OCI-M1 (cell line): ENCODE results near the gene RASGEF1C.

Source experiments
- DNase-seq: peaks from one replicate; lab custom pipeline; 2025; lab: John Stamatoyannopoulos, UW

The RASGEF1C gene

DNA sequence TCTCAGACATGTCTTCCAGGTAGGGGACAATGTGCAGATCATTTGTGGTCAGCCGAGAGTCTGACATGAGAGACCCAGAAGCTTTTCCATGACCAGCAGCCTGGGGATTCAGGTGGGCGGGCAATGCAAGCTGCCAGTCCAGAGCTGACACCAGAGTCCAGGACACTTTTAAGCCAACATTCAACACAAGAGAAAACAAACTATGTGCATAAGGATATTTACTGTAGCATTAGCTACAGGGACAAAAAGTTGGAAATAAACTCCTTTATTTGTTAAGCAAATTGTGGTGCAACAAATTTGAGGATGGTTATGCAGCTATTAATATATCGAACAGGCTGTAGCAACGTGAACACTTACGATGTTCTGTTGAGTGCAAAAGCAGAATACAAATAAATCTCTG is 127.5 kb downstream of the RASGEF1C start:
- DNase-seq = no peak

DNA sequence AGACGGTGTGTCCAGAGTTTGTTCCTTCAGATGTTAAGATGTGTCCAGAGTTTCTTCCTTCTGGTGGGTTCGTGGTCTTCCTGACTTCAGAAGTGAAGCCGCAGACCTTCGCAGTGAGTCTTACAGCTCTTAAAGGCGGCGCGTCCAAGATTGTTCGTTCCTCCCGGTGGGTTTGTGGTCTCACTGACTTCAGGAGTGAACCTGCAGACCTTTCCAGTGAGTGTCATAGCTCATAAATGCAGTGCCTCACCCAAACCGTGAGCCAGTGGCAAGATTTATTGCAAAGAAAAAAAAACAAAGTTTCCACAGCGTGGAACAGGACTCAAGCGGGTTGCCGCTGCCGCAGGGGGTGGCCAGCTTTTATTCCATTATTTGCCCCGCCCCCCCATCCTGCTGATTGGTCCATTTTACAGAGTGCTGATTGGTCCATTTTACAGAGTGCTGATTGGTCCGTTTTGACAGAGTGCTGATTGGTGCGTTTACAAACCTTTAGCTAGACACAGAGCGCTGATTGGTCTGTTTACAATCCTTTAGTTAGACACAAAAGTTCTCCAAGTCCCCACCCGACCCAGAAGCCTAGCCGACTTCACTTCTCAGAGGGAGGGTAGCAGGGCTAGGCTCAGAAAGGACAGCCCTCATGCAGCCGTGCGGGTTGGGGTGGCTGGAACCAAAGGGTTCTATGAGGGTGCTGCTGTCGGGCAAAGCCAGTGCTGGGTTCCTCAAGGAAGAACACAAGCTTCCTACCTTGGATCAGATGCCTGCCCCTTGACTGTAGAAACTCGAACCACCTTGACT is 128.3 kb downstream of the RASGEF1C start:
- no peak for DNase-seq

DNA sequence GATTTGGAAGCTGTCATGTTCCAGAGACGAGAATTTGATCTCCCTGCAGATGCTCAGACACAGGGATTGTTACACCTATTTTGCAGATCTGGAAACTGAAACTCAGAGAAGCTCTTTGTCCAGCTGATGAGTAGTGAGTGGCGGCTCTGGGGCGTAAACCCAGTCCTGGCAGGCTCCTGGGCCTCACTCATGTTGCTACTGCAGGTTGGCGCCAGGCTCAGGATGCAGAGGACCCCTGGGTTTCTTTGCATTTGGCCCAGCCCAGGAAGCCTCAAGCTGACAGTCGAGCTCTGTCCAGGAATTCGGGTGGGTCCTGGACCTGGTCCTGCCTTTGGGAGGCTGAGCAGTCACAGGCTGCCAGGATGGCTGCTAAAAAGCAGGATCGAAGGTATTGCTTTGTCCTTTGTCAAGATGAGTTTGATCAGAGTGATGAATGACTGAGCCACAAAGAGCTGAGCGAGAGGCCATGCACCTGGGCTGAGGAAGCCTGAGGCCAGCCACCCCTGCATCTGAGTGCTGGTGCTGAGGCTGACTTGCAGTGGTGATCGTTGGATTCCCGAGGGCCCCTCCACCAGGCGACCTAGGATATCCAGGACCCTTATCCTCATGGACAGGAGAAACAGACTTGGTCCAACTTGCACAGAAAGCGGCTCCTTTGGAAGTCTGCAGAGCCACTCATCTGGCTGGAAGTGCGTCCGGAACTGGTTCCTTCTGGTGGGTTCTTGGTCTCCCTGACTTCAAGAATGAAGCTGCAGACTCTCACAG is 129.1 kb downstream of the RASGEF1C start:
- DNase-seq = no peak

DNA sequence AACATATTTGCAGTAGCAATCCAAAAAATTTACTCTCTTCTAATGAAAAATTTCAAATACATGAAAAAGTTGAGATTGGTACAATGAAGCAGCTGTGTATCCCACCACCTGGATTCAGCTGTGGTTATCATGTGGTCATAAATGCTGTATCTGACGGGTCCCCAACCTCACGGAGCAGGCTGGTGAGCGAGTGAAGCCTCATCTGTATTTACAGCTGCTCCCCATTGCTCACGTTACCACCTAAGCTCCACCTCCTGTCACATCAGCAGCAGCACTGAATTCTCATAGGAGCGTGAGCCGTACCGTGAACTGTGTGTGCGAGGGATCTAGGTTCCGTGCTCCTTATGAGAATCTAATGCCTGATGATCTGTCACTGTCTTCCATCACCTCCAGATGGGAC is 130.7 kb downstream of the RASGEF1C start:
- DNase-seq = no peak

DNA sequence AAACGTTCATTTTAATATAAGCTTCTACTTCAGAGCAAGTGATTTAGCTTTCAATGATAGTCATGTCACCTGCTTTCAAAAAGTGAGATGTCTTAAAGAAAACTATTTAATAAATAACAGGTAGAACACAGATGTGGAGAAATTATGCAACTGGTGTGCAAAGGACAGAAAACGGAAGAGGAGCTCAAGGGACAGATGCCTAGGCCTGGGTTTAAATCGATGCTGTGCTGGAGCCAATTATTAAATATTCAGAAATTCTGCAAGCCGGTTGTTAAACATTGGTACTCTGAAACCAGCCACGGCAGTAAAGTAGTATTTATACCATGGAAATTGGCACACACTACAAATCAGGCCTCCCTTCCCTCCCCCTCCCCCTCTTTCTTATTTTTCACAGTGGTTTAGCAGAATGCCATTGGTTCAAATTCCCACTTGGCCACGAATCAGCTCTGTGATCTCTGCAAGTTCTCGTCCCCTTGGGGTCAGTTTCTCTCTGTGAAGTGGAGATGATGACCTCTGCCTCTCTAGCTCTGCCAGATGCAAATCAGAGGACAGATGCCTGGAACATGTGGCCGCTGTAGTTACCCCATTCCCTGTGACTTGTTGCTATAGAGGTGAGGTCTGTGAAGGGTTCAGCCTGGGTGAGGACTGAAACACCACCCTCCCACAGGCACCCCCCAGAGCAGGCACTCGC is 131.3 kb downstream of the RASGEF1C start:
- DNase-seq = no peak

DNA sequence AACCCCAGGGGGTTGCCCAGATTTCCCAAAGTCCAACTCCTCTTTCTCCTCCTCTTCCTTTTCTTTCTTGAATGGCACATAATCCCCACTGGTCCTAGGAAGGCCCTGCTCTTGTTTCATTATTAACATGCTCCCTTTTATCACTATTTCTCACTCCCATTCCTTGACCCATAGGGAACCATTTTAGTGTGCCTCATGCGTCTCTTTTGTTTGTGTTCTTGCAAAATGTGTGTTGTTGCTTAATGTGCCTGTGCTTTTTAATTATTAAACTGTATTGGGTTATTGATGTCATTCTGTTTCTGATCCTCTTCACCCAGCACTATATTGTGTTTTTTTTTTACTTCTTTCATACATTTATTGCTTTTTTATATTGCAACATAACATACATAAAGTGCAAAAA is 133.3 kb downstream of the RASGEF1C start:
- no peak for DNase-seq

DNA sequence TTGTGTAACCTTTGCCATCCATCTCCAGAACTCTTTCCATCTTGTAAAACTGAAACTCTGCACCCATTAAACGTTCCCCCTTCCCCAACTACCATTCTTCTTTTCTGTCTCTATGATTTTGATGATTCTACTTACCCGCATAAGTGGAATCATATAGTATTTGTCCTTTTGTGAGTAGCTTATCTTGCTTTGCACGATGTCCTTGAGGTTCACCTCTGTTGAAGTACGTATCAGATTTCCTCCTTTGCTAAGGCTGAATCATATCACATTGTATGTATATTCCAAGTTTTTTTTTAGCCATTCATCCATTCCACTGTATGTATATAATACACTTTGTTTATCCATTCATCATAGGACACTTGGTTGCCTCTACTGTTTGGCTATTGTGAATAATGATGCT is 134.5 kb downstream of the RASGEF1C start:
- DNase-seq = no peak

DNA sequence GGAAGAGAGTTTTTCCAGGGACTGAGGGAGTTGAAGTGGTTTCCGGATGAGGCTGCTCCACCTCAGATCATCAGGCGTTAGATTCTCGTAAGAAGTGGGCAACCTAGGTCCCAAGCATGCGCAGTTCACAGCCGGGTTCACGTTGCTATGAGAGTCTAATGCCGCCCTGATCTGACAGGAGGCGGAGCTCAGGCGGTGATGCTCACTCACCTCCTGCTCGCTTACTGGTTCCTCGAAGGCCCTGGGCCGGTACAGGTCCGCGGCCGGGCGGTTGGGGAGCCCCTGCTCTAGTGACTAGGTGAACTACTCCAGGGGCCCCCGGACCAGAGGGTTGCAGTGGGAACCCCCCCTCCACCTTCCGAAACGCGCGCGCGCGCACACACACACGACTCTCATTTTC is 136.5 kb downstream of the RASGEF1C start:
- no peak for DNase-seq

DNA sequence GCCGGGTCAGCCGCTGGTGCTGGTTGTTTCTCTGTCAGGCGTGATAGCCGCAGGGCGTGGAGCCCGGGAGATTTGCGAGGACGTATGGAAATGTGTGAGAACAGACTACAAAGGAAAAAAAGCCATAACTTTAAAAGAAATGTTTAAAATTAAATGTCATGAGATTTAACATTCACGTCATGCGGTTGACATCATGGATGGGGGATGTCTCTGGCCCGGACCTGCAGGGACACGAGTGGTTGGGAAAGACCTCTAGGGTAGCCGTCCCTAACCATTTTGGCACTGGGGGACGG is 136.8 kb downstream of the RASGEF1C start:
- no peak for DNase-seq

DNA sequence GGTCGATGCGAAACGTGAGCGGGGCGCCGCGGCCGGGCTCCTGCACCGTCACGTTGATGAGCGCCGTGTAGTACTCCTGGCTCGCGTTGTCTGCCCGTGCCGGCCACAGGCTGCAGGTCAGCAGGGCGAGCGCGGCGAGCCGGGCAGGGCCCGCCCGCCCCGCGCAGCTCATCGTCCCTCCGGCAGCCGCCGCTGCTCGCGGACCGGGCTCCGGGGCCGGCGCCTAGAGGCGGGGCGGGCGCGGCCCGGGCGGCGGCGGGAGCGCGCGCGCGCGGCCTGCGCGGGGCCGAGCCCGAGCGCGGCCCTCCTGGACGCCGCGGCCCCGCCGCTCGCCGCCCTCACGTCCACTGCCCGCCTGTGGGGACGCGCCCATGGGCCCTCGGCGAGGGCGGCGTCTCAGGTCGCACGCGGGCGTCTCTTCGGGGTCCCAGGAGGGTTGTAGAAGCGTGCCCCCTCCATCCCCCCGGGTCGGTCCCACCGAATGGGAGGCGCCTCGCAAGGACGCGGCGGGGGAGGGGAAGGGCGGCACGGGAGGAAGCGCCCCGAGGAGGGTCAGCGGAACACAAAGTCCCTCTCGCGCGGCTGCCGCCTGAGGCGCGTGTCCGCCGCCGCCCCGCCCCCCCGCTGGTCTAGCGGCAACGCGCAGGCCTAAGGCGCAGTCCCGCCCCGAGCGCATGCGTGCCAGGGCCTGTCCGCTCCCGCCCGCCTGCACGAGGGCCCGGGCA is 137.3 kb downstream of the RASGEF1C start, which contains the start of gene RNF130:
RNF130 (minus strand) TSS at position 229 of the 725 bp plus-strand sequence; CDS start at position 172, 57 bp downstream.
- peak; percentile 96 for DNase-seq

DNA sequence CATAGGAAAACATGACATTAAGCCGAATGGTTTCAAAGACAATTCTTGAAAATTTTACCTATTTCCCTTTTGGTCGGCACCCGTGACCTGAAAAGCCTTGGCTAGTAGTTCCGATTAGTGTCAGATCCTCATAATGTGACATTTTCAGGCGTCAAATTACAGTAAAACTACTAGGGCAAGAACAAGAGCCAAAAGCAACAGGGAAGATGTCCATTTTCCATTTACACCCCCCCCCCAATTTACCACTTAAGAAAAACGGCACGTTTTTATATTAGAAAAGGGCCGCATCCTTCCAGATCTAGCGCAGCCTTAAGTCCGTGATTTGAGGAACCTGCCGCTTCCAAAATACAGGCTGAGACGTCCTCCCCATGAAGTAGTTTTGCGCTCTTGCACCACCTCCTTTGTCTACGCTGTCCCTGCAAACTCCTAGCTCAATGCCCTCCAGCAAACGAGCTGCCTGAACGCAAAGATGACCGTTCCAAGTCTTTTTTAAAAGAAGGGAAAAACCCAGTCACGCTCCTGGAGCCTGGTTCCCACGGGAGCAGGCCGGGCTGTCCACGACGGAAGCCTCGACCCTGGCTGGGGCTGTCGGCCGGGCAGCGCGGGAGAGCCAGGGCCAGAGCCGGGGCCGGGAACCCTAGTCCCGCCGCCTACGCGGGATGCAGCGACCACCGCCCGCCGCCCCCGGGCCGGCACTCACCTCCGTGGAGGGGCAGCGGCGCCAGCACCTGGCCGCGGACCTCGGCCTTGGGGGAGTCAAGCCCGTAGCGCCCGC is 138.1 kb downstream of the RASGEF1C start:
- peak; percentile 64 for DNase-seq

DNA sequence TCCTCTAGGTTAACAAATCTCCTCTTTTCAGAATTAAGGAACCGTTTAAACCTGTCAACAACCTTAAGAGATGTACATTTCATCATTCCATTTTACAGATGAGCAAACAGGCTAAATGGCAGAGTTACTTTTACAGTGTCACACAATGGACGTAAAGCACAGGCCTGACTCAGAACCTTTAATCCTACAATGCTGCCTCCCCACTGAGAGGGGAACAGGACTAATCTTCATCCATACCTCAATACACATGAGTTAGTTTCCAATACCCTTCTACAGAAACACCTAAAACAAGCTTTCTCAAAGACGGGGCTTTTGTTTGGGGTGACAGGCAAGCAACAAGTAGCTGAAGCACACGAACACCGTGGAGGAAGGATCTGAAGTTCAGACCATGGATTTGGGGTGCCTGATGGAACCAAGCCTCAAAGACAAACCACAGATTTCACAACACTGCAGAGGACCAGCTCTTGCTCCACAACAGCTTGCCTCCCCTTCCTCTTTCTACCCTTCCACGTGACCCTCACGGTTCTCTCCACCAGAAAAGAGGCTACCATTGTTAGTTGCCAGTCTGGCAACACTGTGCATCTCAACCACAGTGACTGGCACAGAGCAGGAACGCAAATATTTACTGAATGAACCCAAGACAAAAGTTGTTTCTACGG is 139.3 kb downstream of the RASGEF1C start:
- DNase-seq = peak; percentile 91

DNA sequence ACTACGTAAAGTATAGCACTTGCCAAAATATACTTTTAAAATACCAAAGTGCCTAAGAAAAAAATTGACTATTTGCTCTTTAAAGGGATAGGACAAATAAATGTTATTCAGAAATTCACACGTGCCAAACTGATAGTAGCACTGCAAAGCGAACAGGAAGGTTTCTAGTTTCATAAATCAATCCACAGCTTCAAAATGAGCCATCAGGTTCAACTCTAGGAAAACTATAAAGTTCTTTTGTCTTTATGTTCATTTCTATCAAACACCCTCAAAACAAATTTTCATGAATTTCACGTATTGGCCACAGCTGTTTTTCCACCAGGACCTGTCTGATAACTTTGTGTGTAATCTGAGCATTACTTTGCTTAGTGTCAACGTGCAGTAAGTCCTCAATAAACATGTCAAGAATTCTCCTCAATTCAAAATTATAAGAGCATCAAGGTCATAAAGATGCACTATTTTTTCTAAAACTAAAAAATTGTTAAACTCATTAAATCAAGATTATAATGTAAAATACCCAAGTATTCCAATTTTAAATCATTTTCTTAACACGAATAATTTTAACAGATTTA is 140.4 kb downstream of the RASGEF1C start:
- peak; percentile 37 for DNase-seq

DNA sequence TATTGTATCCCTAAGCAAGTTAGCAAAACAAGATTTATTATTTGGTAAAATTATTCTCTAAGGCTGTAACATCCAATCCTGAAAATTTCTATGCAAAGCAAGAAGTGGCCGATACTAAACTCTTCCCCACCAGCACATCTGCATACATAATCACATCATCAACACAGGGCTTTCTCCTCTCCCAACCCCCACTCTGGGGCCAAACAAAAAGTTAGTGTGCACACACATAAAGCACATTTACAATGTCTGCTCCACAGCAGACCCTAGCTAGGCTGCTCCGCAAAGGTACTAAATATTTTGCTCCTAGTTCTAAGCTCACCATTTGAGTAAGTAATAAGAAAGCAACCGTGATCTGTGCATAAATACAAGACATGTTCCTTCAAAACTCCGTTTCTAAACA is 141.0 kb downstream of the RASGEF1C start:
- peak; percentile 58 for DNase-seq

DNA sequence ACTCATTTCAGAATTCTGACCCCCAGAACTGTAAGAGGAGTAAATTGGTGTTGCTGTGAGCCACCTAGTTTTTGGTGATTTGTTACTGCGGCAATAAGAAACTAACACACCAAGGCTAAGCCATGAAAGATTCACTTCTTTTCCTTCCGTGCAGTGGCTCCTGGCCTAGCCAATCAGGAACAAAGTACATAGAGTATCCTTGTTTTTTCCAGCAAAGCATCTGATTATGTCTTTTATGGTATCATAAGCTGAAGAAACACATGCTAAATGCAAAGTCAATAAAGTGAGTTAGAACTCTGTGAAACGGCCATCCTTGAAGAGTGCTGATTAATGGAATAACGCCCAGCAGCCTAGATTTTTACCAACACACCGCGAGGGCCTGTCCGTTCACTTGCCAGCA is 148.8 kb downstream of the RASGEF1C start:
- no peak for DNase-seq

DNA sequence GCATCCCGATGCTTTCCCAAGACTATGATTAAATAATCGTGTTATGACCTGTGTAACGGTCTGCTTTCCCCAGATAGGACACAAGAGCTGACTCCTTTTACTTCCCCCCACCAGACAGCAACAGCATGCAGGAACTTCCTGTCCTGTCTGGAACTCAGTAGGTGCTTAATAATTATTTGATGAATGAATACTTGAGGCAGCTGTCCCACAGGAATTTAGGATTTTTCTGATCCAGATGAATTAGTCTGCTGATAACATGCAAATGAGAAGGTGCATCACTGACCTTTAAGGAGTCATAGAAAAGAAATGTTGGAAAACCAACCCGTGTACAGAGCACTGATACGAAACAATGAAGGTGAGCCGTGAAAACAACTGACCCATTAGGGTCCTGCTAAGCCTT is 149.7 kb downstream of the RASGEF1C start:
- no peak for DNase-seq

DNA sequence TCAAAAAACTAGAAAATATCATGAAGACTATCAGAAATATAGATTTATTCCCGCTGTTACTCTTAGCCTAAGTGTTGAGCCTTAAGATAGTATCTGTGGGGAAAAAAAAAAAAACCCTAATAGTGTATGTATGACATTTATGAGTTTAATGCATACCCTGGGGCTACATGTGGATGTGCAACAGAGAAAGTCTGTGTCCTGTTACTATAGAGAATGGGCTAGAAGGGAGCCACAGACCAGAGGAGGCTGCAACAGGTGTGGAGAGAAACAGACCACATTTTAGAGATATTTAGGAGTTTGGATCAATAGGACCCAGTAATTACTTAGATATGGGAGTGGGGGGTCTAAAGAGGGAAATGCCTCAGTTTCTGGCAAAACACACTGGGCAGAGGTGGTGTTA is 152.9 kb downstream of the RASGEF1C start:
- no peak for DNase-seq

DNA sequence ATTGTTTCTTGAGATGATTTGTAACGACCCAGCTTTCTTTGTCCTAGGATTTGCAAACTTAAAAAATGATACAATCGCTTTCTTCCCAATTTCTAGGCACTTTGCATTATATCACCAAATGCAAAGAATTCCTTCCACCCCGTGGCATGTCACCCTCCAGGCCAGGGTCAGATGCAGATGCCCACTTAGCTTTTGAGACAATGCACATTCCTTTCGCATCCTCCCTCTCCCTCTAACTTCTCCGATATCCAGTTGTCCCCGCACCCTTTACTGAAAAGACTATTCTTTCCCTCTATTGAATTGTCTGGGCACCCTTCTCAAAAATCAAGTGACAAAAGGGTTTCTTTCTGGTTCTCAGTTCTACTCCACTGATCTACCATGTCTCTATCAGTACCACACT is 154.8 kb downstream of the RASGEF1C start:
- DNase-seq = no peak

DNA sequence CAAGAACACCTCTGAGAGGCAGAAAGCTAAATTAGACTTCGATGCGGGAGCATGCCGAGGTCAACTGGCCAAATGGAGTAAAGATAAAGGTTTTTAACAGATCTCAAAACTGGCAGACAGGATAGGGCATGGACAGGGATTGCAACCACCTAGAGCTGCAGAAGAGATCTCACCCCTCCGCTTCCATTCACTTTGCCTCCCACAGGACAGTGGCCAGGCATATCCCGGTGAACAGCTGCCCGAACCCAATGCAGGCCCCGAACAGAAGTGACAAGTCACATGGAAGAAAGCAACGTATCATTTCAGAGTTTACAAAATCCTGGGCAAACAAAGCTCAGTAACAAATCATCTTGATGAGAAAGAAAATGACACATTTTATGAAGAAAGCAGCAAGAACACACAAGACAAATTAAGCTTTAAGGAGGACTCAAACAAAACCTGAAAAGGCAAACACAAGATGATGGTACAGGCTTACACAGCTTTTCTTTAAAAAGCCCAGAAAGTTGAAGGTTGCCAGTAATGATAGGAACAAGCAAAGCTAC is 155.9 kb downstream of the RASGEF1C start:
- peak; percentile 37 for DNase-seq

DNA sequence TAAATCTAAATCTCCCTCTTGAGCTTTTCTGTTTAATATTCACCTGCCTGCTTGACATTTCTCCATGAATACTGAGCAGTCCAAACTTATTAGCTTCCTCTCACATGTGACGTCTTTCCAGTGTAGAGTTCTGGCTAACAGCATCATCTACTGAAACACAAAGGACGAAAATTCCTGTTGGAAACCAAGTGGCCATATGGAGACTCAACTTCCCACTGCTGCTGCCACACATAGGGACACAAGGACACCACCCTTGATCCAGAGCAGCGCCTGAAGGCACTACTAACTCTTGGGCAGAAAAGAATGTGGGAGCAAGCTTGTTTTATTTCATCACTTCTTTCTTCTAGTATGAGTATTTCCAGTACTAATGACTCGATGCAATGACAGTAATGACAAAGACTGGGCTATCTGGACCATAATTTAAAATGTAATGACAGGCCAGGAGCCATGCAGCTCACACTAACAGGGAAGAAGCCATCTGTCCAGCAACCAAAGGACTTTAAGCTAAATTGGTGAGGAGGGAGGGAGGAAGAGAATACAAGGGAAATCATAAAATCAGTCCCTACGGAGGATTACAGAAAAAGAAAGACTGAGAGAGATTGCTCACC is 156.7 kb downstream of the RASGEF1C start:
- DNase-seq = no peak
